ENCODE results near the gene PPFIBP2.
"Not testable (repeated sequence)": the region's sequence is repeated elsewhere in the genome, so short reads cannot be mapped to it uniquely, and the experiment has no call there.

PPFIBP2 gene

GRCh38 chr11:7498193-7498592 is 15.6 kb upstream of the PPFIBP2 start:
- in situ Hi-C loops (cut with MboI; ENCODE audit: low sequenced_read_pairs): no loop called here

- in situ Hi-C loops (cut with MboI; ENCODE audit: low sequenced_read_pairs): no loop called here
Measured at GRCh38 chr11:7499081-7499480, 14.7 kb upstream of the PPFIBP2 start.

GRCh38 chr11:7500251-7500650 is 13.5 kb upstream of the PPFIBP2 start:
- in situ Hi-C loops (cut with MboI; ENCODE audit: low sequenced_read_pairs): no loop called here

GRCh38 chr11:7501251-7501650 is 12.5 kb upstream of the PPFIBP2 start:
- in situ Hi-C loops (cut with MboI; ENCODE audit: low sequenced_read_pairs): no loop called here

GRCh38 chr11:7501894-7502293 is 11.9 kb upstream of the PPFIBP2 start:
- in situ Hi-C loops (cut with MboI; ENCODE audit: low sequenced_read_pairs): no loop called here

- in situ Hi-C loops (cut with MboI; ENCODE audit: low sequenced_read_pairs): no loop called here
Measured at GRCh38 chr11:7506243-7506642, 7.6 kb upstream of the PPFIBP2 start.

GRCh38 chr11:7508087-7508486 is 5.7 kb upstream of the PPFIBP2 start:
- in situ Hi-C loops (cut with MboI; ENCODE audit: low sequenced_read_pairs): no loop called here

- in situ Hi-C loops (cut with MboI; ENCODE audit: low sequenced_read_pairs): no loop called here
Measured at GRCh38 chr11:7509966-7510365, 3.8 kb upstream of the PPFIBP2 start.

- in situ Hi-C loops (cut with MboI; ENCODE audit: low sequenced_read_pairs): no loop called here
Measured at GRCh38 chr11:7511401-7511800, 2.4 kb upstream of the PPFIBP2 start.

GRCh38 chr11:7512525-7513233 is 1.1 kb upstream of the PPFIBP2 start:
- in situ Hi-C loops (cut with MboI; ENCODE audit: low sequenced_read_pairs): no loop called here

GRCh38 chr11:7514099-7514591 is 346 bp downstream of the PPFIBP2 start:
- in situ Hi-C loops (cut with MboI; ENCODE audit: low sequenced_read_pairs): no loop called here

GRCh38 chr11:7515447-7515886 is 1.7 kb downstream of the PPFIBP2 start:
- in situ Hi-C loops (cut with MboI; ENCODE audit: low sequenced_read_pairs): no loop called here

GRCh38 chr11:7516475-7516874 is 2.7 kb downstream of the PPFIBP2 start:
- in situ Hi-C loops (cut with MboI; ENCODE audit: low sequenced_read_pairs): no loop called here

- in situ Hi-C loops (cut with MboI; ENCODE audit: low sequenced_read_pairs): not testable (repeated sequence)
Measured at GRCh38 chr11:7517743-7518142, 3.9 kb downstream of the PPFIBP2 start.

GRCh38 chr11:7518811-7519562 is 5.2 kb downstream of the PPFIBP2 start:
- in situ Hi-C loops (cut with MboI; ENCODE audit: low sequenced_read_pairs): no loop called here

- in situ Hi-C loops (cut with MboI; ENCODE audit: low sequenced_read_pairs): no loop called here
Measured at GRCh38 chr11:7520011-7520942, 6.5 kb downstream of the PPFIBP2 start.

GRCh38 chr11:7520981-7521487 is 7.2 kb downstream of the PPFIBP2 start:
- in situ Hi-C loops (cut with MboI; ENCODE audit: low sequenced_read_pairs): no loop called here

GRCh38 chr11:7522121-7522520 is 8.3 kb downstream of the PPFIBP2 start:
- in situ Hi-C loops (cut with MboI; ENCODE audit: low sequenced_read_pairs): no loop called here

- in situ Hi-C loops (cut with MboI; ENCODE audit: low sequenced_read_pairs): no loop called here
Measured at GRCh38 chr11:7522546-7522945, 8.7 kb downstream of the PPFIBP2 start.

GRCh38 chr11:7523416-7524210 is 9.8 kb downstream of the PPFIBP2 start:
- in situ Hi-C loops (cut with MboI; ENCODE audit: low sequenced_read_pairs): no loop called here
